NCI-H1694 treated with DMSO at 0.1 percent for 48 hours (cell line): Measurements from ENCODE around the gene FOLR2.
A peak's percentile ranks its signal among the peaks of the same experiment; 100 is the strongest.
"Not testable (repeated sequence)": the region's sequence is repeated elsewhere in the genome, so short reads cannot be mapped to it uniquely, and the experiment has no call there.

Experiments used
- DNase-seq: peaks from one replicate; lab custom pipeline; 2025; lab: John Stamatoyannopoulos, UW

FOLR2 gene

DNA sequence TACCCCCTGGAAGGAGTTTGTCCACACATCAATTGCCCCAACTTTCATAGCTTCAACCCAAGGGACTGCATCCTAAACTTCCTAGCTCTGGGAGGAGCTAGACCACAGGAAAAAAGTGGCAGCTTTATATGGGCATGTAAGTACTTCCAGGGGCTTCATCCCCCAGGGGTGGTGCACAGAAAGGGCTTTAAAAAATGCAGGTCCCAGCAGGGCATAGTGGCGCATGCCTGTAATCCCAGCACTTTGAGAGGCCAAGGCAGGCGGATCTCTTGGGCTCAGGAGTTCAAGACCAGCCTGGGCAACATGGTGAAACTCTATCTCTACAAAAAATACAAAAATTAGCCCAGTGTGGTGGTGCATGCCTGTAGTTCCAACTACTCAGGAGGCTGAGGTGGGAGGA, 9.8 kb upstream of the FOLR2 start:
- DNase-seq = not testable (repeated sequence)

- no peak for DNase-seq
Measured at GRCh38 chr11:72208281-72208680, 8.3 kb upstream of the FOLR2 start.

GRCh38 chr11:72209101-72209500, 7.5 kb upstream of the FOLR2 start:
- DNase-seq = no peak

DNA sequence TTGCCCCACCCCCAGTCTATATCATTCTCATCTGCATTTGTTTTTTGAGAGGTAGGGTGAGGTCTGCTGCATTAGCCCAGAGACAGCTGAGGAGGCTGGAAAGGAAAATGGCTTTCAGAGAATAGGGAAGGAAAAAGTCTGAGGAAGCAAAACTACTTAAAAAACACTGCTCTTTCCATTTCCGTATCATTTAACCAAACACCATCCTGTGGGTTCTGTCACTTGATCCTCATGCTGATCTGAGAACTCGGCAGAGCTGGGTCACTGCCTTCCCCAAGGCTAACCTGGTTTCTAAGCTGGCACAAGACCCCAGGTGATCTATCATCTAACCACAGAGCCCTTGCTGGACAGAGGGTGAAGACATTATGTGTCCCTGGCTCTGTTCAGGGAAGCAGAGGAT, 1.2 kb downstream of the FOLR2 start:
- DNase-seq = no peak

DNA sequence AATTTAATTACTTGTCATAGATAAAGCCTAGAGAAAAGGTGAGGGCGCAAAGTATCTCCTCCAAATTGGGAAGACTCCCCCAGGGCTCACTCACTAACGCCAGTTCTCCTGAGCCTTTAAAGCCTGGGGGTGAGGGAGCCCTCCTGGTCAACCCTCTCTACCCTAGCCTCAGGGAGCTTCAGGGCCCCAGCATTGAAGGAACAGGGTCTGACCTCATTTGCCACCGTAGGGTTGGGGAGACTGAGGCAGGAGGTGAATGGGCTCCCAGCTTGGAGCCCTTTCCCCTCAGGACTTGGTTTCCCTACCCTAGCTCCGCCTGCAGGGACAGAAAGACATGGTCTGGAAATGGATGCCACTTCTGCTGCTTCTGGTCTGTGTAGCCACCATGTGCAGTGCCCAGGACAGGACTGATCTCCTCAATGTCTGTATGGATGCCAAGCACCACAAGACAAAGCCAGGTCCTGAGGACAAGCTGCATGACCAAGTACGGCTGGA, 1.7 kb downstream of the FOLR2 start:
- DNase-seq = no peak

DNA sequence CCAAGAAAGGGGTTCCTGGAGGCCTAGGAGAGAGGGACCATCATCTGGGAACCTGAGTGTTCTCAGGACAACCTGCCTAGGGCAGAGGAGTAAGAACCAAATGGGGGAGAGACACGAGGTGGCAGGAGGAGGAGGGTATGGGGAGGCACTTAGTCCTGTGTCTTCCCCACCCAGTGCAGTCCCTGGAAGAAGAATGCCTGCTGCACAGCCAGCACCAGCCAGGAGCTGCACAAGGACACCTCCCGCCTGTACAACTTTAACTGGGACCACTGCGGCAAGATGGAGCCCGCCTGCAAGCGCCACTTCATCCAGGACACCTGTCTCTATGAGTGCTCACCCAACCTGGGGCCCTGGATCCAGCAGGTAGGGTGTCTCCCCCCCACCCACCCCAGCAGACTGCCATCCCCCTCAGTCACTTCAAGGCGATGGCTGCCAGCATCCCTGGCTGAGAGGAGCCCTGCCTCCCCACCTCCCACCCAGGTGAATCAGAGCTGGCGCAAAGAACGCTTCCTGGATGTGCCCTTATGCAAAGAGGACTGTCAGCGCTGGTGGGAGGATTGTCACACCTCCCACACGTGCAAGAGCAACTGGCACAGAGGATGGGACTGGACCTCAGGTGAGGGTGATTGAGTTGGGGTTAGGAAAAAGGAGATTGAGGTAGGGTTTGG, 4.2 kb downstream of the FOLR2 start:
- DNase-seq = no peak

DNA sequence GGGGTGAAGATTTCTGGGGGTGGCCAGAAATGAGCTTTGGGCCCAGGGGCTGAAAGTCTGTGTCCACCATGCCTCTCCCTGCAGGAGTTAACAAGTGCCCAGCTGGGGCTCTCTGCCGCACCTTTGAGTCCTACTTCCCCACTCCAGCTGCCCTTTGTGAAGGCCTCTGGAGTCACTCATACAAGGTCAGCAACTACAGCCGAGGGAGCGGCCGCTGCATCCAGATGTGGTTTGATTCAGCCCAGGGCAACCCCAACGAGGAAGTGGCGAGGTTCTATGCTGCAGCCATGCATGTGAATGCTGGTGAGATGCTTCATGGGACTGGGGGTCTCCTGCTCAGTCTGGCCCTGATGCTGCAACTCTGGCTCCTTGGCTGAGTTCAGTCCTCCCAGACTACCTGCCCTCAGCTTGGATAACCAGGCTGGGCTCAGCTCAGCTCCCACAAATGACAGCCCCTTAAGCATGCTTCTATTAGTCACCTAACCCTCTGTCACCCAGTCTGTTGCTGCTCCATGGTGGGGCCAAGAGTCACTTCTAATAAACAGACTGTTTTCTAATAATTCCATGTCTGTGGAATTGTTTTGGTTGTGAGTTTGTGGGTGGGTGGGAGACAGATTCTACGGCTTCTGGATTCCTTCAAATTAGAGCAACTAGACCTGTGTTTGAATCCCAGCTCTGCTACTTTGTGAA, 4.9 kb downstream of the FOLR2 start:
- DNase-seq = no peak

DNA sequence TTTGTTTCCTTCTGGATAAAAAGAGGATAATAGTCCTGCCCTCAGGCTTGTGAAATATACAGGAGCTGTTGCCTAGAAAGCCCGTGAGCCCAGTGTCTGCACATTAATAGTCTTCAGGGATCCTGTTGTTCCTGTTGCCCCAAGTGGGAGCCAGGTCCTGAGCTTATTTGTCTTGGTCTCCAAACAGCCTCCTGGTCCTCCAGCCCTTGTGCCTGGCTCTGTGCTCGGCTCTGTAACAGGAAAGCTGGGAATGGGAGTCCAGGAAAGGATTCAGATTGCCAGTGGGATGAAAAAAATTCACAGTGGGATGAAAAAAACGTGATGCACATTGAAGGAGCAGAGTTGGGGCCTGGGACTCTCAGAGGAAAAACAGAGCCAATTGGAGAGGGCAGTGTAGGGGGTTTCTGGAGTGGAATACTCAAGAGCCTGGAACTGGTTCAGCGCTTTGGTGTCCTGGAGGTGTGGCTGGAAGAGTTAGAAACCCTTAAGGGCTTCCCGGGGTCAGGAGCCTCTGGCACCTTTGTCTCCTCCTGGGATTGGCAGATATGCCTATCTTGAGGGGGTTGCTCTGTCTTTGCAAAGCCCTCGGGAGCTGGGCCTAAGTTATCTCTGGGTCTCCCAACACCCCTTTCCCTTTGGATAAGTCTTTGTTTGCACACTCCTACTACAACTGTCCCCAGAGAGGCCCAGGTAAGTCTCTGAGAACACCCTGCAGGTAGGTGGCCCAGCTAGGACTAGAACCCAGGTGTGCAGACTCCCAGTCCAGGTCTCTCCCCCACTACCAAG, 5.7 kb downstream of the FOLR2 start:
- DNase-seq = no peak

DNA sequence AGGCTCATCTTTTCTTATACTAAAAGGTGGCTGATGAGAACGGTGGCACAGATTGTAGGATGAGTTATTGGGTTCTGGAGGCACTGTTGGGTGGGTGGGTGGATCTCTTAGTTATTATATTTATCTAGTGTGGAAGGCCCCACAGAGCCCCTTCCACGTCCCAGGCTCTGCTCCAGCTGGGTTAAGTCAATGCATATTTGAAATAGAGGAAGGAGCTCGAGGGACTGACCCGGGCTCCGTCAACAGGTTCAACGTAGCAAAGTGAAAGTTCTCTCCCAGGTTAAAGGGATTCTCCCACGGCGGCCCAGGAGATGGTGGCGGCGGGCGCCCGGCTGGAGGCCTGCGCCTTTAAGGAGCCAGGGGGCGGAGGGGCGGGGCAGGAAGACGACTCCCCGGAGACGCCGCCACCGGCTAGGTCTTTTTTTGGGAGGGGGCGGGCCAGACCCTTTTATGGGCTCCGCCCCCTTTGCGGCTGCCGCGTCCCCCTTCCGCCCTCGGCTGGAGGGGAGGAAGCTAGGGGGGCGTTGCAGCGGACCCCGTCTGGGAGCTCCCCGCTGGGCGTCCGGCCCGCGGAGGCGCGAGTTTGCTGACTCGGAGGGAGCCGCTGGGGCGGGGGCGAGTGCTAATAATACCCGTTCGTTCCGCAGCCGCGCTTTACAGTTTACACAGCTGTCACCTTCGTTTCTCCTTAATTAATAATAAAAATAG, 6.5 kb downstream of the FOLR2 start:
- DNase-seq = peak; percentile 59

GRCh38 chr11:72223615-72224563, 7.3 kb downstream of the FOLR2 start:
- DNase-seq = no peak

DNA sequence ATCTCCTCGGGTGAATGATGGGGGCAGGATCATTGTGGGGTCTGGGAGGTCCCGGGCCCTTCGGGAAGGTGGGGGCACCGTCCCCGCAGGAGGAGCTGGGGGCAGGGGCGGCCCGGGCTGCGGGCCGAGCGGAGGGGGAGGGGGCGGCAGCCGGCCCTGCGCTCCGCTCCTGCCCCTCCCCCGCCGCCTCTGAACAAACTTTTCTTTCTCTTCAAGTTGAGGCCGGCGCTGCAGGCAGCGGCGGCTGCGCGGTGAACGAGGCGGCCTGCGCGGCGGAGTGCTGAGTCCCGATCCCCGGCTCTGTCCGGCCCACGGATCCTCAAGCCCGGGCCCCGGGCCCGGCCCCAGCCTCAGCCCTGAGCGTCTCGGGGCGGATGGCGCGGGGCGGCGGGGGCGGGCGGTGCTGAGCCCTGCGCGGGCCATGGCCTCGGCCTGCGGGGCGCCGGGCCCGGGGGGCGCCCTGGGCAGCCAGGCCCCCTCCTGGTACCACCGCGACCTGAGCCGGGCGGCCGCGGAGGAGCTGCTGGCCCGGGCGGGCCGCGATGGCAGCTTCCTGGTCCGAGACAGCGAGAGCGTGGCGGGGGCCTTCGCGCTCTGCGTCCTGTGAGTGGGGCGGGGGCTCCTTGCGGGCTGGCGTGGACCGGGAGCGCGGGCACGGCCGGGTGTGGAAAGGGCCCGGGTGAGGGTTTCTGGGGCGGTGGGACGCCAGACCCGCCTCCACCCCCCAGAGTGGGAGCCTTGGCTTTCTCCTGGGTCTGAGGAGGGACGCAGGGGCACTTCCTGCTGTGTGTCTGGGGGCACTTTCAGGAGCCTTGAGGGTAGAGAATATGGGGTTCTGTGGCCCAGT, 8.2 kb downstream of the FOLR2 start, which contains the start of gene INPPL1:
Gene INPPL1 (plus strand): TSS at position 204 of the 847 bp plus-strand sequence. CDS start 218 bp downstream, at position 422.
- no peak for DNase-seq

- no peak for DNase-seq
Measured at GRCh38 chr11:72225411-72225951, 8.9 kb downstream of the FOLR2 start.

DNA sequence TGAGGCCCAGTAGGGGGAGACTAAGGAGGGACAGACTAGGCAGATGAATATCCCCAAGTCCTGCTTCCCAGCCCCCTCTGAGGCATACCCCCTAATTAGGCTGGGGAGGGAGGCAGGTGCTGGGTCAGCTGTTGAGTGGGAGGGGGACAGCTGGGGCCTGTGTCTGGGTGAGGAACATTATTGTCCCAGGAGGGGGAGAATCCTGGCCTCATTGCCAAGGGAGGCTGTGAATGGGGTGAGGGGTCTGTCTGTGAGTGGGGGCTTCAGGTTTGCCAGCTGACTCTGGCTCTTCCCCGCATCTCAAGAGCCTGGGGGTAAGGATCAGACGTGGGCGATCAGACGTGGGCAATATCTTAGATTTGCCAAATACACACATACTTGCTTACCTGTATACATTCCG, 10.1 kb downstream of the FOLR2 start:
- no peak for DNase-seq

- peak; percentile 61 for DNase-seq
Measured at GRCh38 chr11:72227316-72228228, 11.0 kb downstream of the FOLR2 start.

GRCh38 chr11:72228229-72228843, 11.7 kb downstream of the FOLR2 start:
- DNase-seq = no peak

GRCh38 chr11:72228844-72229231, 12.2 kb downstream of the FOLR2 start:
- DNase-seq = no peak

GRCh38 chr11:72229336-72229924, 12.8 kb downstream of the FOLR2 start:
- no peak for DNase-seq
